ENCODE measurements around the gene ZDHHC19. TPM values are rescaled to one million over a fixed set of nuclear protein-coding genes. Genes with fewer than 3 reads are reported as not detected.

ZDHHC19 gene
- polyA plus RNA-seq, 1 donor (not counting 4 experiments of a cell fraction or from before 2014, with no cell fraction given) = not detected

DNA sequence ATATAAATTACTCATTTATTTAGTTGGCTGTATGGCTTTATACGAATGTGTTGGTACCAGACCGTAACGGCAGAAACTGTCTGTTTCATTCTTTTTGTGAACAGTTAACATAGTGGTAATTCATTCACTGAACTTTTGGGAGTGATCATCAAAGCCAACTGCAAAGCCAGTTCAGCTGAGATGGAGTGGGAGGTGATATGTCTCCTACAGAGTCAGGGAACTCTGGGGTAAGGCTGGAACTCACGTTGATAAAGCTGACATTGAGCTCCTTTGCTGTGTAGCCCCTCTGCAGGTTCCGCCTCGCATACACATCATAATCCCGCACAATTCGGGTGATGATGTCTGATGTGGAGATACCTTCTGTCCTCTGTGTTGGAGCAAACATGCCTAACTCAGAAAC, 30.5 kb upstream of the ZDHHC19 start:
- dilution Hi-C loops (cut with MboI; ENCODE audit: extremely low pct_ligation_motif_present, low sequenced_read_pairs) = no loop called here
- no peak overlapping the region for H2AFZ ChIP-seq (ENCODE audit: control insufficient read depth, low read length)
- H3K4me1 ChIP-seq (ENCODE audit: control insufficient read depth, extremely low read depth, insufficient read depth, low read length) = no peaks in the 10 kb centered on the region
- TF ChIP-seq, protein P1, sequence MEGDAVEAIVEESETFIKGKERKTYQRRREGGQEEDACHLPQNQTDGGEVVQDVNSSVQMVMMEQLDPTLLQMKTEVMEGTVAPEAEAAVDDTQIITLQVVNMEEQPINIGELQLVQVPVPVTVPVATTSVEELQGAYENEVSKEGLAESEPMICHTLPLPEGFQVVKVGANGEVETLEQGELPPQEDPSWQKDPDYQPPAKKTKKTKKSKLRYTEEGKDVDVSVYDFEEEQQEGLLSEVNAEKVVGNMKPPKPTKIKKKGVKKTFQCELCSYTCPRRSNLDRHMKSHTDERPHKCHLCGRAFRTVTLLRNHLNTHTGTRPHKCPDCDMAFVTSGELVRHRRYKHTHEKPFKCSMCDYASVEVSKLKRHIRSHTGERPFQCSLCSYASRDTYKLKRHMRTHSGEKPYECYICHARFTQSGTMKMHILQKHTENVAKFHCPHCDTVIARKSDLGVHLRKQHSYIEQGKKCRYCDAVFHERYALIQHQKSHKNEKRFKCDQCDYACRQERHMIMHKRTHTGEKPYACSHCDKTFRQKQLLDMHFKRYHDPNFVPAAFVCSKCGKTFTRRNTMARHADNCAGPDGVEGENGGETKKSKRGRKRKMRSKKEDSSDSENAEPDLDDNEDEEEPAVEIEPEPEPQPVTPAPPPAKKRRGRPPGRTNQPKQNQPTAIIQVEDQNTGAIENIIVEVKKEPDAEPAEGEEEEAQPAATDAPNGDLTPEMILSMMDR (optimal IDR thresholded peaks at IDR 0.05 in 1 of 3, IDR thresholded peaks at IDR 0.05 in 1 of 3, conservative IDR thresholded peaks at IDR 0.05 in 1 of 3; ENCODE audit: extremely low read depth in 1 of 3, insufficient read depth in 2 of 3, low read length in 3 of 3) = no peak
- TF ChIP-seq EZH2 (IDR thresholded peaks at IDR 0.05; ENCODE audit: low read length) = no peak
- H3K9me3 ChIP-seq (ENCODE audit: control insufficient read depth, low read depth, low read length) = no peaks in the 10 kb centered on the region
- DNase-seq (ENCODE audit: low read depth, low spot score) = no peak
- no peaks in the 10 kb centered on the region for H4K20me1 ChIP-seq (ENCODE audit: control insufficient read depth, extremely low read depth, insufficient read depth, low read length)
- no peaks in the 10 kb centered on the region for H3K9me1 ChIP-seq (ENCODE audit: control insufficient read depth, extremely low read depth, insufficient read depth, low read length)
- H3K9ac ChIP-seq (ENCODE audit: control insufficient read depth, extremely low read depth, insufficient read depth, low read length) = no peak overlapping the region
- no peak overlapping the region for H3K4me2 ChIP-seq (ENCODE audit: control insufficient read depth, extremely low read depth, insufficient read depth, low read depth, low read length)
- peaks cover 41 to 45% of the 10 kb centered on the region in 2 experiments for H3K36me3 ChIP-seq (ENCODE audit: control insufficient read depth in 2 of 2, extremely low read depth in 1 of 2, insufficient read depth in 2 of 2, low read length in 2 of 2)
- FAIRE-seq = no peak
- H3K79me2 ChIP-seq (ENCODE audit: control insufficient read depth, insufficient read depth, low read length) = no peaks in the 10 kb centered on the region
- no peaks in the 10 kb centered on the region for H3K27me3 ChIP-seq (ENCODE audit: control insufficient read depth, extremely low read depth, insufficient read depth, low read length)
- H3K4me3 ChIP-seq (ENCODE audit: control insufficient read depth in 2 of 3, extremely low read depth in 1 of 3, insufficient read depth in 2 of 3, low read depth in 1 of 3, low read length in 3 of 3) = no peak overlapping the region
- no peak overlapping the region for H3K27ac ChIP-seq (ENCODE audit: control insufficient read depth, insufficient read depth, low read length)

DNA sequence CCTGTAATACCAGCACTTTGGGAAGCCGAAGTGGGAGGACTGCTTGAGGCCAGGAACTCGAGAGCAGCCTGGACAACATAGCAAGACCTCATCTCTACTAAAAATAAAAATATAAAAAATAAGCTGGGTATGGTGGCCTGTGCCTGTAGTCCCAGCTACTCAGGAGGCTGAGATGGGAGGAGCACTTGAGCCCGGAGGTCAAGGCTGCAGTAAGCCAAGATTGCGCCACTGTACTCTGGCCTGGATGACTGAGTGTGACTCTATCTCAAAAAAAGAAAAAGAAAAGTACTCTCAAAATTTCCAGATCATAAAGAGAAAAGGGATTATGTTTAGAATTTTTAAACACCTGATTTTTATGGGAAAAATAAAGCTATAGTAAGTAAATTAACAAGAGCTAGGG, 29.2 kb upstream of the ZDHHC19 start:
- Histone ChIP-seq H4K20me1 (ENCODE audit: control insufficient read depth, extremely low read depth, insufficient read depth, low read length) (no peaks in the 10 kb centered on the region), H2AFZ (ENCODE audit: control insufficient read depth, low read length) (no peak overlapping the region), H3K79me2 (ENCODE audit: control insufficient read depth, insufficient read depth, low read length) (no peaks in the 10 kb centered on the region), H3K9ac (ENCODE audit: control insufficient read depth, extremely low read depth, insufficient read depth, low read length) (no peak overlapping the region), H3K4me1 (ENCODE audit: control insufficient read depth, extremely low read depth, insufficient read depth, low read length) (no peaks in the 10 kb centered on the region), H3K4me2 (ENCODE audit: control insufficient read depth, extremely low read depth, insufficient read depth, low read depth, low read length) (no peak overlapping the region), H3K9me3 (ENCODE audit: control insufficient read depth, low read depth, low read length) (no peaks in the 10 kb centered on the region), H3K4me3 (ENCODE audit: control insufficient read depth in 2 of 3, extremely low read depth in 1 of 3, insufficient read depth in 2 of 3, low read depth in 1 of 3, low read length in 3 of 3) (no peak overlapping the region), H3K9me1 (ENCODE audit: control insufficient read depth, extremely low read depth, insufficient read depth, low read length) (no peaks in the 10 kb centered on the region), H3K27ac (ENCODE audit: control insufficient read depth, insufficient read depth, low read length) (no peak overlapping the region), H3K27me3 (ENCODE audit: control insufficient read depth, extremely low read depth, insufficient read depth, low read length) (no peaks in the 10 kb centered on the region), H3K36me3 (ENCODE audit: control insufficient read depth in 2 of 2, extremely low read depth in 1 of 2, insufficient read depth in 2 of 2, low read length in 2 of 2) (peaks cover 38 to 41% of the 10 kb centered on the region in 2 experiments)
- no peak for TF ChIP-seq EZH2 (IDR thresholded peaks at IDR 0.05; ENCODE audit: low read length)
- TF ChIP-seq, protein P1 (optimal IDR thresholded peaks at IDR 0.05 in 1 of 3, IDR thresholded peaks at IDR 0.05 in 1 of 3, conservative IDR thresholded peaks at IDR 0.05 in 1 of 3; ENCODE audit: extremely low read depth in 1 of 3, insufficient read depth in 2 of 3, low read length in 3 of 3) = no peak
- no peak for DNase-seq (ENCODE audit: low read depth, low spot score)
- no peak for FAIRE-seq
- dilution Hi-C loops (cut with MboI; ENCODE audit: extremely low pct_ligation_motif_present, low sequenced_read_pairs) = no loop called here

Measured in keratinocyte (primary cell).